Measurements from ENCODE around the gene SCARB1.

- TF ChIP-seq, protein P1, sequence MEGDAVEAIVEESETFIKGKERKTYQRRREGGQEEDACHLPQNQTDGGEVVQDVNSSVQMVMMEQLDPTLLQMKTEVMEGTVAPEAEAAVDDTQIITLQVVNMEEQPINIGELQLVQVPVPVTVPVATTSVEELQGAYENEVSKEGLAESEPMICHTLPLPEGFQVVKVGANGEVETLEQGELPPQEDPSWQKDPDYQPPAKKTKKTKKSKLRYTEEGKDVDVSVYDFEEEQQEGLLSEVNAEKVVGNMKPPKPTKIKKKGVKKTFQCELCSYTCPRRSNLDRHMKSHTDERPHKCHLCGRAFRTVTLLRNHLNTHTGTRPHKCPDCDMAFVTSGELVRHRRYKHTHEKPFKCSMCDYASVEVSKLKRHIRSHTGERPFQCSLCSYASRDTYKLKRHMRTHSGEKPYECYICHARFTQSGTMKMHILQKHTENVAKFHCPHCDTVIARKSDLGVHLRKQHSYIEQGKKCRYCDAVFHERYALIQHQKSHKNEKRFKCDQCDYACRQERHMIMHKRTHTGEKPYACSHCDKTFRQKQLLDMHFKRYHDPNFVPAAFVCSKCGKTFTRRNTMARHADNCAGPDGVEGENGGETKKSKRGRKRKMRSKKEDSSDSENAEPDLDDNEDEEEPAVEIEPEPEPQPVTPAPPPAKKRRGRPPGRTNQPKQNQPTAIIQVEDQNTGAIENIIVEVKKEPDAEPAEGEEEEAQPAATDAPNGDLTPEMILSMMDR (IDR thresholded peaks at IDR 0.05), result no peak
- no peak for TF ChIP-seq ZFX (IDR thresholded peaks at IDR 0.05; ENCODE audit: borderline replicate concordance)
Measured at GRCh38 chr12:124761056-124761455, 102.6 kb downstream of the SCARB1 start.

Measured in 22Rv1 (cell line).